GM12878 (cell line): ENCODE data around the gene UGGT1. TPM values are rescaled to one million over a fixed set of nuclear protein-coding genes. Genes with fewer than 3 reads are reported as not detected.

ENCODE experiments used
- ATAC-seq: fragments of 200-7000 bp; cut with Tn5 transposase; 3 replicates; pipeline ENCODE4 v1.9.1; 2020; ENCODE audit warnings: mild to moderate bottlenecking, moderate library complexity
- BruUV-seq: library from RNA; stranded (reverse); fragments of 400-500 nt; replicated peaks from 2 replicates; lab custom pipeline; 2021; lab: Mats Ljungman, UMichigan
- CTCF ChIA-PET: fragments of 300-600 bp; sonication (Branson Sonifier 250); formaldehyde crosslinking; extraction: SDS; loops from one replicate; lab custom pipeline; 2021; ENCODE audit warnings: inconsistent platforms; lab: Yijun Ruan, JAX
- POLR2A ChIA-PET: fragments of 350-600 bp; formaldehyde crosslinking; extraction: SDS; loops from one replicate; lab custom pipeline; 2021; ENCODE audit warnings: inconsistent platforms; lab: Charles Lee
- RAD21 ChIA-PET: fragments of 300-600 bp; sonication (Branson Sonifier 250); formaldehyde crosslinking; loops from one replicate; lab custom pipeline; 2023; ENCODE audit warnings: antibody characterized with exemption; ENCODE audit not compliant: unreplicated experiment; lab: Charles Lee
- SMC1A ChIA-PET: fragments of 300-600 bp; sonication (Branson Sonifier 250); formaldehyde crosslinking; loops from one replicate; lab custom pipeline; 2023; ENCODE audit not compliant: unreplicated experiment, uncharacterized antibody; lab: Charles Lee
- DNase-seq: peaks from one replicate; pipeline ENCODE4 v3.0.0-alpha.2; 2011; ENCODE audit warnings: low read depth, low spot score
- FAIRE-seq: peaks from 3 replicates; lab custom pipeline; 2011; peaks lifted over from hg19 to GRCh38; lab: Jason Lieb, UNC
- H2AFZ ChIP-seq: 2 replicates; pipeline ENCODE4 v1.6.0; 2011; ENCODE audit warnings: low read depth, low read length, control low read depth; ENCODE audit not compliant: control insufficient read depth
- H3K27ac ChIP-seq: 2 replicates; pipeline ENCODE4 v1.5.1; 2011; ENCODE audit warnings: control low read depth; ENCODE audit not compliant: control insufficient read depth, insufficient read depth
- H3K27me3 ChIP-seq, 2 experiments: replicated peaks in 1 of 2; 2 replicates each; pipeline versions ENCODE4 v1.6.0 to v1.6.1; 2011; ENCODE audit warnings: low read length in 1 of 2; ENCODE audit not compliant: control insufficient read depth in 2 of 2, insufficient read depth in 2 of 2
- H3K36me3 ChIP-seq, 2 experiments: 2 replicates each; pipeline ENCODE4 v1.5.1; 2011; ENCODE audit warnings: low read length in 1 of 2; ENCODE audit not compliant: control insufficient read depth in 2 of 2, insufficient read depth in 2 of 2
- H3K4me1 ChIP-seq: 2 replicates; pipeline ENCODE4 v1.6.1; 2011; ENCODE audit warnings: mild to moderate bottlenecking, low read length, moderate library complexity, mixed read lengths; ENCODE audit not compliant: control insufficient read depth, insufficient read depth
- H3K4me2 ChIP-seq: 2 replicates; pipeline ENCODE4 v1.6.0; 2011; ENCODE audit warnings: control low read depth; ENCODE audit not compliant: control insufficient read depth, insufficient read depth
- H3K4me3 ChIP-seq: fragments of 200-600 bp; sonication (generic); 2 replicates; pipeline ENCODE4 v1.5.1; 2016
- H3K79me2 ChIP-seq: 2 replicates; pipeline ENCODE4 v1.6.0; 2011; ENCODE audit warnings: low read length; ENCODE audit not compliant: control insufficient read depth, insufficient read depth
- H3K9ac ChIP-seq: 2 replicates; pipeline ENCODE4 v1.8.0; 2011; ENCODE audit warnings: low read length, control low read depth, mixed read lengths; ENCODE audit not compliant: control insufficient read depth, insufficient read depth
- H3K9me3 ChIP-seq: replicated peaks from 3 replicates; pipeline ENCODE4 v1.5.1; 2011; ENCODE audit warnings: mild to moderate bottlenecking, low read length; ENCODE audit not compliant: control insufficient read depth, insufficient read depth
- H4K20me1 ChIP-seq: 2 replicates; pipeline ENCODE4 v1.6.0; 2011; ENCODE audit not compliant: control insufficient read depth, insufficient read depth
- CBX5 ChIP-seq: sonication (generic); IDR thresholded peaks from 2 replicates; pipeline ENCODE4 v1.6.1; 2016; ENCODE audit warnings: low read depth, moderate library complexity, mild to moderate bottlenecking, inconsistent platforms
- CEBPB ChIP-seq, 2 experiments: fragments of 150-350 bp in 1 of 2; IDR thresholded peaks; 2 replicates each; pipeline ENCODE4 v1.6.1; 2012 to 2014; ENCODE audit warnings: low read depth in 2 of 2, low read length in 2 of 2, borderline replicate concordance in 1 of 2, inconsistent platforms in 1 of 2
- E4F1 ChIP-seq: fragments of 450-650 bp; IDR thresholded peaks from 2 replicates; pipeline ENCODE4 v1.6.1; 2018; ENCODE audit warnings: borderline replicate concordance, mild to moderate bottlenecking; ENCODE audit not compliant: partially characterized antibody
- ETV6 ChIP-seq, 2 experiments: fragments of 450-650 bp in 1 of 2; IDR thresholded peaks in 1 of 2; conservative IDR thresholded peaks in 1 of 2; 2 replicates each; pipeline ENCODE4 v1.6.1; 2014; ENCODE audit warnings: antibody characterized with exemption in 1 of 2, borderline replicate concordance in 1 of 2, low read depth in 1 of 2, mild to moderate bottlenecking in 1 of 2, moderate library complexity in 1 of 2
- GATAD2B ChIP-seq: fragments of 450-650 bp; conservative IDR thresholded peaks from 2 replicates; pipeline ENCODE4 v1.6.1; 2017; ENCODE audit warnings: low read depth, mild to moderate bottlenecking, moderate library complexity
- HCFC1 ChIP-seq: fragments of 150-350 bp; IDR thresholded peaks from 2 replicates; pipeline ENCODE4 v1.6.1; 2014; ENCODE audit warnings: low read length
- HDAC2 ChIP-seq: fragments of 200-600 bp; sonication (generic); IDR thresholded peaks from 2 replicates; pipeline ENCODE4 v1.6.1; 2017
- NFIC ChIP-seq: IDR thresholded peaks from 2 replicates; pipeline ENCODE4 v1.6.1; 2012; ENCODE audit warnings: low read depth, mild to moderate bottlenecking, inconsistent platforms, low read length, moderate library complexity
- NFXL1 ChIP-seq: fragments of 450-650 bp; IDR thresholded peaks from 2 replicates; pipeline ENCODE4 v1.6.1; 2017; ENCODE audit warnings: antibody characterized with exemption, mild to moderate bottlenecking, borderline replicate concordance
- NRF1 ChIP-seq: conservative IDR thresholded peaks from 2 replicates; pipeline ENCODE4 v1.6.1; 2011; ENCODE audit warnings: mild to moderate bottlenecking, low read depth, low read length, improper control_type of control experiment
- PAX5 ChIP-seq: IDR thresholded peaks from 2 replicates; pipeline ENCODE4 v1.6.1; 2011; ENCODE audit warnings: low read depth, low read length, borderline replicate concordance
- RFX5 ChIP-seq: IDR thresholded peaks from 2 replicates; pipeline ENCODE4 v1.6.1; 2011; ENCODE audit warnings: low read depth, low read length, improper control_type of control experiment
- SMAD1 ChIP-seq: fragments of 450-650 bp; IDR thresholded peaks from 2 replicates; pipeline ENCODE4 v1.6.1; 2018; ENCODE audit warnings: mild to moderate bottlenecking, low read depth; ENCODE audit not compliant: partially characterized antibody
- SMAD5 ChIP-seq: IDR thresholded peaks from 2 replicates; pipeline ENCODE4 v1.6.1; 2016; ENCODE audit warnings: antibody characterized with exemption, low read depth
- SMARCA5 ChIP-seq: fragments of 450-650 bp; IDR thresholded peaks from 2 replicates; pipeline ENCODE4 v1.6.1; 2017; ENCODE audit warnings: mild to moderate bottlenecking
- ZNF274 ChIP-seq: IDR thresholded peaks from one replicate; pipeline ENCODE4 v1.8.0; 2011; ENCODE audit not compliant: insufficient read length, insufficient read depth
- WGBS: methylation state at CpG from one replicate; pipeline ENCODE4 v1.1.6; 2016; ENCODE audit warnings: low lambda C conversion rate; ENCODE audit not compliant: insufficient replicate concordance, insufficient coverage; ENCODE audit errors: missing lambda C conversion rate; 5-methylcytosine and 5-hydroxymethylcytosine counted together
- in situ Hi-C: fragments of 300-500 bp; cut with MboI; formaldehyde crosslinking; loops from 9 replicates; pipeline ENCODE4 v1.14.3; 2018; ENCODE audit warnings: mixed read lengths
- intact Hi-C: fragments of 100-400 bp; cut with micrococcal nuclease; formaldehyde crosslinking; loops from one replicate; pipeline ENCODE4 v1.14.2; 2022; ENCODE audit not compliant: unreplicated experiment
- polyA plus RNA-seq, 11 experiments: library from polyadenylated mRNA; depleted of rRNA in 4 of 11; unstranded in 6 of 11; stranded (reverse) in 5 of 11; fragments of >200 nt; fragmentation: Nextera tagmentation in 4 of 11; fragmentation: Illumina TruSeq in 1 of 11; extraction: Ambion mirVana in 4 of 11; extraction: Trizol in 1 of 11; gene quantifications; 1 replicate in 1 of 11; 2 replicates in 10 of 11; pipeline versions ENCODE4 v1.2.1 to v1.2.3, GENCODE V29; 2011 to 2016; ENCODE audit warnings: inconsistent platforms in 2 of 11, missing spikeins in 2 of 11, low read depth in 1 of 11
- total RNA-seq, 4 experiments: library from RNA; depleted of rRNA in 3 of 4; stranded (reverse); fragments of >200 nt in 3 of 4; fragmentation: Illumina TruSeq in 1 of 4; extraction: Trizol in 1 of 4; gene quantifications; 2 replicates each; pipeline versions ENCODE4 v1.2.1 to v1.2.3, GENCODE V29; 2013 to 2021

The UGGT1 gene
- total and polyA plus RNA-seq, 10 of the 15 experiments (the other 5 are each of a cell fraction or from before 2014, with no cell fraction given), result 4.1 to 49.8 (median 28.5) TPM

DNA sequence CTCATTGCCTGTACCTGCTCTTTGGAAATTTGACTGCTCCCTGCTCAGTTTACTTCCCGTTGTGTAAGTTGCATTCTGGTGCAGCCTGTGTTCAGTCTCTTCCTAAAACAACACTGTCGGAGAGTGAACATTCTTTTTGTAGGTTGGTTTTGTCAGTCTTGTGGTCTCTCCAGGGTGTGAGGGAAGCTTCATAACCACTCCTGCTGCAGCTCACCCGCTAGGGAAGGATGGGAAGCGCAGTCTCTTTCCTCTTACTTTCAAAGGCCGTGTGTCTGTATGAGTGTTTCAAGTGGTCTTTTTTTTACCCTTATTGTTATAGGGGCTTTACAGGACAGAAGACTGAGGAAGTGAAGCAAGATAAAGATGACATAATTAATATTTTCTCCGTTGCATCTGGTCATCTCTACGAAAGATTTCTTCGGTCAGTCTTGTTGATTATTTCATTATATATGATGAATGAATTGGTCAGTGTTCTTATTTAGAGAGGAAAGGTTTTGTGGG is 87.2 kb downstream of the UGGT1 start:
- Histone ChIP-seq H3K4me2 (no peak overlapping the region), H3K9me3 (no peaks in the 10 kb centered on the region), H3K79me2 (no peaks in the 10 kb centered on the region), H4K20me1 (no peaks in the 10 kb centered on the region), H3K36me3 (peaks cover 8 to 63% of the 10 kb centered on the region in 2 experiments), H3K27me3 (no peaks in the 10 kb centered on the region), H3K4me3 (no peak overlapping the region), H2AFZ (no peak overlapping the region), H3K4me1 (no peaks in the 10 kb centered on the region), H3K27ac (no peak overlapping the region), H3K9ac (no peak overlapping the region)
- in situ Hi-C loops, result no loop called here
- DNase-seq, result no peak
- ChIA-PET SMC1A (no interaction called here), CTCF (interaction anchor here (1.0 to 2.0 kb wide), 2 partner anchors 8 to 21 kb away, joined by 3 to 5 read pairs; no protein-coding TSS in a partner anchor), POLR2A (no interaction called here), RAD21 (no interaction called here)
- ATAC-seq, result no peak
- 97% methylated on average over 8 of the region's 8 CpGs for WGBS
- FAIRE-seq, result no peak
- BruUV-seq, result no TSS peak
- intact Hi-C loops, result no loop called here
- TF ChIP-seq ZNF274 (no peak), RFX5 (no peak), SMAD1 (no peak), E4F1 (no peak), ETV6 (conservative IDR thresholded peaks at IDR 0.05 in 1 of 2, IDR thresholded peaks at IDR 0.05 in 1 of 2; ENCODE audit: borderline replicate concordance in 1 of 2, low read depth in 1 of 2) (no peak), NFXL1 (no peak), PAX5 (no peak), CEBPB (IDR thresholded peaks at IDR 0.05; ENCODE audit: borderline replicate concordance in 1 of 2, low read depth in 2 of 2, low read length in 2 of 2) (no peak), NRF1 (no peak), SMARCA5 (no peak), SMAD5 (no peak), CBX5 (no peak), GATAD2B (no peak), NFIC (no peak), HDAC2 (no peak), HCFC1 (no peak)
